Left ventricle myocardium inferior (tissue), 1 donor: Measurements from ENCODE around the gene SLC39A11. TPM values are rescaled to one million over a fixed set of nuclear protein-coding genes. Genes with fewer than 3 reads are reported as not detected.

Experiments
- DNase-seq: peaks from one replicate; pipeline ENCODE4 v3.0.0-alpha.2; 2020
- H3K27ac ChIP-seq: fragments of 200-600 bp; replicated peaks from 2 replicates; pipeline ENCODE4 v1.8.0; 2021
- H3K27me3 ChIP-seq: fragments of 200-600 bp; 2 replicates; pipeline ENCODE4 v1.8.0; 2021; ENCODE audit warnings: low read depth
- H3K36me3 ChIP-seq: fragments of 200-600 bp; 2 replicates; pipeline ENCODE4 v1.8.0; 2021
- H3K4me1 ChIP-seq: fragments of 200-600 bp; 2 replicates; pipeline ENCODE4 v1.8.0; 2021
- H3K4me3 ChIP-seq: fragments of 200-600 bp; 2 replicates; pipeline ENCODE4 v1.8.0; 2021; ENCODE audit warnings: mild to moderate bottlenecking, moderate library complexity
- H3K9me3 ChIP-seq: fragments of 200-600 bp; replicated peaks from 2 replicates; pipeline ENCODE4 v1.8.0; 2021
- intact Hi-C: fragments of 100-400 bp; cut with micrococcal nuclease; formaldehyde crosslinking; loops from one replicate; pipeline ENCODE4 v1.11.0; 2022
- total RNA-seq: library from RNA; stranded (reverse); fragmentation: NEBNext Ultra II Directional; extraction: Animal tissue kit (Norgen Biotek cat#: 25700); gene quantifications from one replicate; pipeline ENCODE4 v1.2.1, GENCODE V29; 2021
- TF ChIP-seq, protein P1 (sequence below): fragments of 200-600 bp; IDR thresholded peaks from 2 replicates; pipeline ENCODE4 v1.8.0; 2021; ENCODE audit warnings: antibody characterized with exemption, mild to moderate bottlenecking, borderline replicate concordance
- donor health status: DM: no; HTN: yes; CAD: no; lungs with severe emphysema.

The SLC39A11 gene
- total RNA-seq, 1 donor from 2014 or later, result 6.4 TPM

DNA sequence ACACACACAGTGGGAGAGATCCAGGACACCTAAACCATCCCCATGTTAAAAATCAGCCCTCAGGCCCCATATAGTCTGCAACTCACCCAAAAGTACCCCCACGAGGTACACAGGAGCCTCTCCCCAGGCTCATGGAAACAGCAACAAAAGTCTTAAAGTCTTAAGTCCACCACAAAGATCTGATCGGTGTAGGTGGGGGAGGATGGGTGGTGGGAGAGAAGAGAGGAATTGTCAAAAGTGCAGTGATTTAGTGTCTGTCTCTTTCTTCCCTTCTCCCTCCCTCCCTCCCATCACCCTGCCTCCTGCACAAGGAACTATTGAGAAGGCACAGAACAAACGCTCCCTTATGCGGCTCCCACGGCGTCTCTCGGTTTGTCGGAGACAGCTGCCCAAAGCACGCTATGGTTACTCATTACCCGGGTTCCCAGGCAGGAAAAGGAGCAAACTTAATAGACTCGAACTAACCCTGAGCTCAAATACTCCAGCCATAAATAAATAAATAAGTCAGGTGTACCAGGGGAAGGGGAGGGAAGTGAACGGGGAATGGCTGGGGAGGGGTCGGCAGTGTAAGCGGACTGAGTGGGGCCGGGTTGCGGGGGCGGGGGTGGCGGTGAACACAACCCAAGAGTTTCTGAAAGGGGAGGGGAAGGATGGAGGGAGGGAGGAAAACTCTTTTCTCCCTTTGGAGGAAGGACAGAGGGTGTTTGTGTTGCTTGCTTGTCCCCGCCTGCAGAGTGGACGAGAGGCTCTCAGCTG, 477.4 kb downstream of the SLC39A11 start:
- Histone ChIP-seq H3K27ac (no peak overlapping the region), H3K27me3 (peaks cover 89% of the 10 kb centered on the region), H3K4me3 (no peak overlapping the region), H3K36me3 (no peaks in the 10 kb centered on the region), H3K4me1 (no peaks in the 10 kb centered on the region), H3K9me3 (no peaks in the 10 kb centered on the region)
- no peak for DNase-seq
- TF ChIP-seq, protein P1, sequence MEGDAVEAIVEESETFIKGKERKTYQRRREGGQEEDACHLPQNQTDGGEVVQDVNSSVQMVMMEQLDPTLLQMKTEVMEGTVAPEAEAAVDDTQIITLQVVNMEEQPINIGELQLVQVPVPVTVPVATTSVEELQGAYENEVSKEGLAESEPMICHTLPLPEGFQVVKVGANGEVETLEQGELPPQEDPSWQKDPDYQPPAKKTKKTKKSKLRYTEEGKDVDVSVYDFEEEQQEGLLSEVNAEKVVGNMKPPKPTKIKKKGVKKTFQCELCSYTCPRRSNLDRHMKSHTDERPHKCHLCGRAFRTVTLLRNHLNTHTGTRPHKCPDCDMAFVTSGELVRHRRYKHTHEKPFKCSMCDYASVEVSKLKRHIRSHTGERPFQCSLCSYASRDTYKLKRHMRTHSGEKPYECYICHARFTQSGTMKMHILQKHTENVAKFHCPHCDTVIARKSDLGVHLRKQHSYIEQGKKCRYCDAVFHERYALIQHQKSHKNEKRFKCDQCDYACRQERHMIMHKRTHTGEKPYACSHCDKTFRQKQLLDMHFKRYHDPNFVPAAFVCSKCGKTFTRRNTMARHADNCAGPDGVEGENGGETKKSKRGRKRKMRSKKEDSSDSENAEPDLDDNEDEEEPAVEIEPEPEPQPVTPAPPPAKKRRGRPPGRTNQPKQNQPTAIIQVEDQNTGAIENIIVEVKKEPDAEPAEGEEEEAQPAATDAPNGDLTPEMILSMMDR, result no peak
- intact Hi-C loops, result no loop called here

DNA sequence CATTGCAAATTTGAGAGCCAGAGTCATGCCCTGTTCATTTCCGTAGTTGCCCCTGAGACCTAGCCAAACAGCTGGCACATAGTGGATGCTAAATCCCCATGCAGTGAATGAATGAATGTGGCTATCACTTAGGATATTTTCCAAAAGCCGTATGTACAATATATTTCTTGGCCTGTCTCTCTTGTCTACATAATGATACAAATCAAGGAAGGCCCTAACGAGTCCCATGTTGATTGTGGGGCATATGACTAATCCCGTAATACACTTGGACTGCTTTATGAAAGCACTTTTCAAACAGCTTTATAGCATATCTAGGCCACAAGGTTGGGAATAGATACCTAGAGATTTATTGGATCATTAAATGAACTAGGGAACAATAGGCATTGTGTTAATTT, 478.0 kb downstream of the SLC39A11 start:
- H3K4me1 ChIP-seq, result no peaks in the 10 kb centered on the region
- no peak overlapping the region for H3K27ac ChIP-seq

DNA sequence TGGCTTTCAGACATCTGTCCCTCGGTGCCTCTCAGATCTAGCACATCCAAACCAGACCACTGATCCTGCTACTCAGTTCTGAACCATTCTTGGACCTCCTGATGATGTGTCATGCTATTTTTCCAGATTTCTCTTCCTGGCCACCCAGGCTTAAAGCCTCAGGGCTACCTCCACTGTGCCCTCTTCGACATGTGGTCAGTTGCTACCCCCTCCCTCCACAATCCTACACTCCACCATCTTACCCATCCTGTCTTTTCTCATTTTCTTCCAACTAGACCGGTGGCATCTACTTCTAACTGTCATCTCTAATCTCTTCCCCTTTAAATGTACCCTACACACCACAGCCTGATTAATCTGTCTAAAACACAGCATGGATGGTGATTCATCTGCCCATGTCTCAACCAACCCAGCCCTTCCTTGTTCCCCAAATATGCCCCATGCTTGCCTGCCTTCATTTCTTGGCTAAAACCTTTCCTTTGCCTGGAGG, 478.6 kb downstream of the SLC39A11 start:
- Histone ChIP-seq H3K27me3 (peaks cover 77% of the 10 kb centered on the region), H3K4me1 (no peaks in the 10 kb centered on the region), H3K27ac (no peak overlapping the region), H3K9me3 (no peaks in the 10 kb centered on the region), H3K4me3 (no peak overlapping the region), H3K36me3 (no peaks in the 10 kb centered on the region)
- TF ChIP-seq, protein P1, result no peak
- DNase-seq, result no peak
- intact Hi-C loops, result no loop called here

More for the DNA sequence above, 478.0 kb downstream of the SLC39A11 start:
- no peaks in the 10 kb centered on the region for H3K9me3 ChIP-seq
- intact Hi-C loops, result no loop called here
- DNase-seq, result no peak
- TF ChIP-seq, protein P1, result no peak
- H3K36me3 ChIP-seq, result no peaks in the 10 kb centered on the region
- H3K4me3 ChIP-seq, result no peak overlapping the region
- peaks cover 83% of the 10 kb centered on the region for H3K27me3 ChIP-seq

DNA sequence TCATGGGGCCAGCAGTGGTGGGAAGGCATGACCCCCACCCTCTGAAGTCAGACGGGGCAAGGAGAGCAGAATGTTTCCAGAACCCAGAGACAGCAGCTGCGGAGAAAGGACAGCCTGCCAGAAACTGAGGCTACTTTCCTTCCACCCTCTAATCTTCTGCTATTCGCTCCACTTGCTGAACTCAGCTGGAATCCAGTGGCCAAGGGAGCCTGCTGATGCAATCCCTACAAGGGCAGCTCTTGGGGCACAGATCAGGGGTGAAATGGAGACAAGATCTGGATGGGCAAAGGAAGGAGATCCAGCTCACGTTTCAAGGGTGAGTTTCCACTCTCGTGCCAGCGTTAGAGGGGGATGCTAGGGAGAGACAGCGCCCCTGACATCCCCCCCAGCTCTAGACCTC, 479.1 kb downstream of the SLC39A11 start:
- DNase-seq, result no peak
- H3K27ac ChIP-seq, result no peak overlapping the region
- H3K36me3 ChIP-seq, result no peaks in the 10 kb centered on the region
- TF ChIP-seq, protein P1, result no peak
- H3K27me3 ChIP-seq, result peaks cover 72% of the 10 kb centered on the region
- H3K9me3 ChIP-seq, result peaks cover 3% of the 10 kb centered on the region
- H3K4me1 ChIP-seq, result no peaks in the 10 kb centered on the region
- intact Hi-C loops, result no loop called here
- H3K4me3 ChIP-seq, result no peak overlapping the region

DNA sequence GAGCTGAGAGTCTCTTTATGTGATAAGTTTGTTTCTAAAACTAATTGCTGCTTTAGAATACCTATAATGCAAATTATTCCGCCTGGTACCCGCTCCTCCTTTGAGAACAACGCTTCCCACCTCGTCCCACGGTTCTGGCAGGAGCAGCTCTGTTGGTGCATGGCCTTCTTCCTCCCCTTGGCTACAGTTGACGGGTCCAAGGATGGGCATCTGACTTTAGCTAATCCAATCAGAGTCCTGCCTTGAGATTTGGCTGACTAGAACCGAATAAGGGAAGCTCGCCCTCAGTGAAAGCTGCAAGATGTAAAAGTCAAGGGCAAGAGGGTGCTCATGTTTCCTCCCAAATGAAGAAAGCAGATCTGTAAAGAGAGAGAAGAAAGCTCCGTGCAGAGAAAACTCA, 481.3 kb downstream of the SLC39A11 start:
- no peaks in the 10 kb centered on the region for H3K36me3 ChIP-seq
- H3K27ac ChIP-seq, result no peak overlapping the region
- intact Hi-C loops, result no loop called here
- H3K27me3 ChIP-seq, result peaks cover 50% of the 10 kb centered on the region
- H3K4me1 ChIP-seq, result no peaks in the 10 kb centered on the region
- DNase-seq, result no peak
- H3K4me3 ChIP-seq, result no peak overlapping the region
- H3K9me3 ChIP-seq, result peaks cover 19% of the 10 kb centered on the region
- TF ChIP-seq, protein P1, result no peak
